Islet precursor cell (in vitro differentiated cells): ENCODE measurements around the gene CTNNBL1.
A peak's percentile ranks its signal among the peaks of the same experiment; 100 is the strongest.
"Not testable (repeated sequence)": the region's sequence is repeated elsewhere in the genome, so short reads cannot be mapped to it uniquely, and the experiment has no call there.

ENCODE experiments used
- DNase-seq: peaks from one replicate; pipeline ENCODE4 v3.0.0-alpha.2; 2018

CTNNBL1 gene

DNA sequence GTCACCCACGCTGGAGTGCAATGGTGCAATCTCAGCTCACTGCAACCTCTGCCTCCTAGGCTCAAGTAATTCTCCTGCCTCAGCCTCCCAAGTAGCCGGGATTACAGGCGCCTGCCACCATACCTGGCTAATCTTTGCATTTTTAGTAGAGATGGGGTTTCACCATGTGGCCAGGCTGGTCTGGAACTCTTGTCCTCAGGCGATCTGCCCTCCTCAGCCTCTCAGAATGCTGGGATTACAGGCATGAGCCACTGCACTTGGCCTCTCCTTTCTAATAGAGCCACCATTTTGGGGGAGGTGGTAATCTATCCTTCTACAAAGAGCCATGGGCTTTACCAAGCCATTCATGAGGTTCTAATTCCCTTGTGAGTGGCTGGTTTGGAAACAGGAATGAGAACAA is 14.1 kb upstream of the CTNNBL1 start:
- peak; percentile 40 for DNase-seq

DNA sequence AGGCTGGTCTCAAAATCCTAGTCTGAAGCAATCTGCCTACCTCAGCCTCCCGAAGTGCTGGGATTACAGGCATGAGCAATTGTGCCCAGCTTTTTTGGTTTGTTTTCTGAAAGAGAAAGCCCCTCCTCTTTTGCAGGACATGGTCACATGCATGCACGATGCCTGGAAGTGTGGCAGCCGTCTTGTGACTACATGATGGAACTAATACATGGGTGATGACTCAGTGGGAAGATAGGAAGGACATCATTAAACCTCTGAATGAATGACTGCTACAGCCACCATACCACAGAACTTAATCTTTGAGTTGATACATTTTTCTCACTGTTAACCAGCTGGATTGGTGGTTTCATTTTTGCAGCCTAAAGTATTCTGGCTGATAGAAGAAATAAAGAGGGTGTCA is 13.4 kb upstream of the CTNNBL1 start:
- DNase-seq, result peak; percentile 54

DNA sequence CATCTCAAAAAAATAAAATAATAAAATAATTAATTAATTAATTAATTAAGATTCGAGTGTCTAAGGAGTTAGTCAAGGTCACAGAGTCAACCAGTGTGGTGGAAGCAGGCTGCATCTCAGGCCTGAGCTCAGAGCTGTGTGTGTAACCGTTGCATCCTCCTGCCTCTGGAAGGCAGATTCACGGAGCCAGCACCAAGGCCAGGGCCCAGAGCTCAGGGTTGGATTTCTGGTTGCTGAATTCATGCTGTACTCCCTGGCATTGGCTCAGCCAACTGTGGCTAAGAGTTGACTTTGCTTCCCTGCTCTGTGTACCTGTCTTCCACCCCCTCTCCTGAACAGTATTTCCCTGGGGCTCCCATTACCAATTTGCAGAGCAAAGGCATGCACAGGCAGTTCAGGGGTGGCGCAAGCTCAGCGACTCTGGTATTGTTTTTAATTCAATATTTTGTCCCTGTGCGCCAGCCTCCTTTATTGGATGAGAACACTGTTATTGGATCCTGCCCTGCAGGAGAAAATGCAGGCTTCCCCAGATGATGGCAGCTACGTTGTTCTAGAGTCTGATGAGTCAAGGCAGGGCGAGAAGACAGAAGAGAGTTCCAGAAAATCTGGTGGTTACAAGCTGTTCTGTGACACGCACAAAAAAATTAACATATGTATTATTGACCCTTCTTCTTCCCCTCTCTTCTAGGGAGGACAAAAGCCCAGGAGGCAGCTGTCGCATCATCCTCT is 12.3 kb upstream of the CTNNBL1 start:
- DNase-seq, result peak; percentile 60

DNA sequence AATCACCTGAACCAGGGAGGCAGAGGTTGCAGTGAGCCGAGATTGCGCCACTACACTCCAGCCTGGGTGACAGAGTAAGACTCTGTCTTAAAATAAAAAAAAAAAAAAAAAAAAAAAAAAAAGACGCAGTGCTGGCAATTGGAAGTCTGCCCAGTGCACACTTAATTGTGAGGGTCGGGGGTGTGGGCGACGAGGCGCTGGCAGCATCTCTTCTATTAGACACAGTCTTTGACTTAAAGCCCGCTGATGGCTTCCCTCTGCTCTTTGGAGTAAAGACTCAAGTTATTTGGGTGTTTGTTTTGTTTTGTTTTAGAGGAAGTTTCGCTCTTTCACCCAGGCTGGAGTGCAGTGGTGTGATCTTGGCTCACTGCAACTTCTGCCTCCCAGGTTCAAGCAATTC is 10.7 kb upstream of the CTNNBL1 start:
- not testable (repeated sequence) for DNase-seq

DNA sequence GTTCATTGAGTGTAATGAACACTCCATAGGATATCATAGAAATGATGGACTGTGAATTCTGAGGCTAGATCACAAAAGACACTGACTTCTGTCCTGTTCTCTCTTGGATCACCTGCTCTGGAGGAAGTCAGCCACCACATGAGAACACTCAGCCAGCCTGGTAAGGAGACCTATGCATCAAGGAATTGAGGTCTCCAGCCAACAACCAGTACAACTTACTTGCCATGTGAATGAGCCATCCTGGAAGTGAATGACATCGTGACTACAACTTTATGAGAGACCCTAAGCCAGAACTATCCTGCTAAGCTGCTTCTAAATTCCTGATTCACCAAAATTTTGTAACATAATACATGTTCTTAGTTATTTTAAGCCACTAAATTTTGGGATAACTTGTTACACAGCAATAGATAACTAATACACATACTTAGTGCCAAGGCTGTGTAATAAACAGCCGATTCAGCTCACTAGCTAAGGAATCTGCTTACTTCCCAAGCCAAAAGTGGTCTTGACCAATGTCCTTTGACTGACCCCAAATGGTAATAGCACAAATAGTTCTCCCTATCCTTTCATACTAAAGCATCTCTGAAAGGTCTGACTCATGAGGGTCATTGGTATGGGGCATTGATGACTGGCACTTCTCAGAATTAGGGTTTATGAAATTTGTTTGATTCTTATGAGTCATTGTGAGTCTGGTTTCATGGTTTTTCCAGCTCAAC is 6.9 kb upstream of the CTNNBL1 start:
- DNase-seq, result no peak

DNA sequence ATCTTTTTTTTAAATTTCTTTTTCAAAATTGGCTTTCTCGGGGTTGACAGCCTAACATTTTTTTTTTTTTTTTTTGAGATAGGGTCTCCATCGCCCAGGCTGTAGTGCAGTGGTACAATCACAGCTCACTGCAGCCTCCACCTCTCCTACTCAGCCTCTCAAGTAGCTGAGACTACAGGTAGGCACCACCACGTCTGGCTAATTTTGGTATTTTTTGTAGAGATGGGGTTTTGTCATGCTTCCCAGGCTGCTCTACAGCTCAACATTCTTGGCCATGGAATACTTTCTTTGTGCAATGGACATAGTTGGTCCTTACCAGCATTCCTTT is 6.4 kb upstream of the CTNNBL1 start:
- no peak for DNase-seq

DNA sequence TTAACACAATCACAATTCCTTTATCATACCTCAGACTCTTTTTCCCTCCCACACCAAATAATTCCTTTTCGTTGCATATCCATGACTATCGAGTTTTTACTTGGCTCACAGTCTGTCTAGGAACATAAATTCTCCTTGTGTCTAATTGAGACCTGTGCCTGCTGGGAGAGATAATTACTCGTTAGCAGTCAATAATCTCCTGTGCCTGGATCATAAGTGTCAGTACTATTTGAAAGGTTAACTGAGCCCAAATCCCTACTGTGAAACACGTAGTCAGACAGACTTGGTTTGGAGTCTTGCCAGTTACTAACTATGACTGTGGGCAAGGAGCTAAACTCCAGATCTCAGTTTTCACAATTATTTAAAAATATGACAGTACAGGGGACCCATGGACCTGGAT is 5.7 kb upstream of the CTNNBL1 start:
- DNase-seq, result no peak

DNA sequence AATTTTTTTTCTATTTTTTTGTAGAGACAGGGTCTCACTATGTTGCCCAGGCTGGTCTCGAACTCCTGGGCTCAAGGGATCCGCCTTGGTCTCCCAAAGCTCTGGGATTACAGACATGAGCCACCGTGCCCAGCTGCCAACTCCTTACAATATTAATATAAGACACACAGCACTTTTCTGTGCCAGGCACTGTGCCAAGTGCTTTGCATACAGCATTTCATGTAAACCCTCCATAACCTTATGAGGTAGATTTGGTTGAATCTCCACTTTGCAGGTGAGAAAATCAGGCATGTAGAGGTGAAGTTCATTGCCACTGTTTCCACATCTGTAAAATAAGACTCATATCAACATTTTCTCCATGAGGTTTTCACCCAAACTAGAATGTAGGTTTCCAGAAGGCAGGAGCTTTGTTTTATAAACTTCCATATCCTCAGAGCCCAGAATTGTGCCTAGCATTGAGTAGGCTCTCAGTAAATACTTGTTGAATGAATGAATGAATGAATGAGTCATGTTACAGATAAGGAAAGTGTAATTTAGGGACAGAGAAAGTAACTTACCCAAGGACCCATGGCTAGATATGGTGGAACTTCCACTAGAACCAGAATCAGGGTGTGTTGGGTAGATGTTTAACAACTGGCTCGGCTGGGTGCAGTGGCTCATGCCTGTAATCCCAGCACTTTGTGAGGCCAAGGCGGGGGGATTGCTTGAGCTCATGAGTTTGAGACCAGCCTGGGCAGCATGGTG is 3.0 kb upstream of the CTNNBL1 start:
- DNase-seq, result peak; percentile 17

DNA sequence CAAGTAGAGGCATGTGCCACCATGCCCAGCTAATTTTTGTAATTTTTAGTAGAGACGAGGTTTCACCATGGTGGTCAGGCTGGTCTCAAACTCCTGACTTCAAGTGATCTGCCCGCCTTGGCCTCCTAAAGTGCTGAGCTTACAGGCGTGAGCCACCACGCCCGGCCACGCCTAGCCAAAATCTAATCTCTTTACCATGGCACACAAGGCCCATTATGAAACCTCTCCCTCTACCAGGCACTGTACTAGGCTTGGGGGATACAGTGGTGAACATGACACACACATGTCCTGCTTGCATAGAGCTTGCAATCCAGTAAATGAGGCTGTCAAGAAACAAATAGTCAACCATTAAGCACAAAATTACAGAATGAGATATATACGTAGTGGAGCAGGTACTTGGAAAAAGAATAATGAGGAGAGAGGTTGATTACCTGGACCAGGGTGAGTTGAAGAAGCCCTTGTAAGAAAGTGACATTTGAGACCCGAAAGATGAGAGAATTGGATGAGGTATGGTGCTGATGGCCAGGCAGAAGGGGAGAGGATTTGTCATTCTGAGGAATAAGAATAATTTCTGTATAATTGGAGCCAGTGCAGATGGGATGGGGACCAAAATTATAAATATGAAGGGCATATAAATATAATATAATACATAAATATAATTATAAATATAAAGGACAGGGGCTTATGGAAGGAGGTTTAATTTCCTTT is 1.2 kb upstream of the CTNNBL1 start:
- peak; percentile 8 for DNase-seq

DNA sequence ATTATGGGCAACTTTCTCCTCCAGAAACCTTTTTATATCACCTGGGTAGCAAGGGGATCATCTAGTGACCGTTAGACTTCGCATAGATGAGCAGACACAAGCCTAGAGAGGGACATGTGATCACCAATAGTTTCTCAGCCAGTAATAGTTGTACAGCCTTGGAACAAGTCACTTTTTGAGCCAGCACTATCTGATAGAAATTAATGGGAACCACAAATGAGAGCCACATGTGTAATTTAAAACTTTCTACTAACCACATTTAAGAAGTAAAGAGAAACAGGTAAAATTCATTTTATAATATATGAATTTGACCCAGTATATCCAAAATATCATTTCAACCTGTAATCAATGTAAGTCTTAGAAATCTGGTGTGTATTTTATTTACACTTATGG is 592 bp upstream of the CTNNBL1 start:
- no peak for DNase-seq

DNA sequence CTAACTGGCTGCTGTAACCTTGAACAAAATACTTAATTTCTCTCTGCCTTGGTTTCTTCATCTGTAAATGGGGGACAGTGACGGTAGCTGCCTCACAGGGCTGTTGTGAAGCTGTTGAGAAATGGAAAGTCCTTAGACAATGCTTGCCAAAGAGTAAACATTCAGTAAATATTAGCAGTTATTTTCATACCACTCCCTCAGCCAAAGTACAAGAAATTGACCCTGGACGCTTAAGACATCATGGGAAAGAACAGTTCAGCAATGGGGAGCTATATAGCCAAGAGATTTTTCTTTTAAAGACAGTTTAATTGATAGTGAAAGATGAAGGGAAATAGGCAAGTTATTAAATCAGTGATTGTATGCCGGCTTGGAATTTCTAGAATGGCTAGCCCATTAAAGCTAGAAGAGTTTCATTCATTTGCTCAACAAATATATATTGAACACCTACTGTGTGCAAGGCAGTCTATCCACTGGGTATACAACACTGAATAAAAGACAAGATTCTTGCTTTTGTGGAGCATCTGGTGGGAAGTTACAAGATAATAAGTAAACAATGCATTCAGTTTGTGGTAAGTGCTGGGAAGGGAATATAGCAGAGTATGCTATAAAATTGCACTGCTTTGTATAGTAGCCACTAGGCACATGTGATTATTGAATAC is 2.0 kb downstream of the CTNNBL1 start:
- DNase-seq, result no peak

DNA sequence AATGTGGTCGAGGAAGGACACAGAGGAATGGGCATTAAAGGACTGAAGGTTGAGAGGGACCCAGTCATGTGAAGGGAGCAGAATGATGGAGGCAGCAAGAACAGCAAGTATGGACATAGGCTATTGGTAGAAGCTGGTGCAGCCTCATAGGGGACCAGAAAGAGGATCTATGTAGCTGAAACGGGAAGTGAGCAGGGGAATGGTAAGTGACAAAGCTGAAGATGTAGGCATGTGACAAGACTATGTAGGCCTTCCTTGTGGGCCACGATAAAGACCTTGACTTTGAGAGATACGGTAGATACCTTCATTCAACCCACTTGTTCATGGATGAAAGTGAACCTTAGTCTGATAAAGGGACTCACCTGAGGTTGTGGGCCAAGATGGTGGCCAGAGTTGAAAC is 3.5 kb downstream of the CTNNBL1 start:
- DNase-seq, result no peak

DNA sequence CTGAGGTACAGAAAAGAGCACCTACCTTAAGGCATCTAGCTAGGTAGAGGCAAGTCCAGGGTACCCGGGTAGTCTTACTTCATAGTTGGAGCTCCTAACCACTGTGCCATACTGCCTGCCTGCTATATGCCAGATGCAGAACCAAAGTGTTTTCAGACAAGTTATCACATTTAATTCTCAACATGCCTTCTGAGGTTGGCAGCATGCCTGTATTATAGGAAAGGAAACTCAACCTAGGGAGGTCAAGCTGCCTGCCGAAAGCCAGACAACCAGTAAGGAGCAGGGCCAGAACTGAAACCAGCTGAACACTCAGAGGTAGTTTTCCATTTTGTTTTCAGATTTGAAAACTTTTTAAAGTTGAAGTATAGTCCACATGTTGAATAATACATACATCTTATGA is 5.4 kb downstream of the CTNNBL1 start:
- no peak for DNase-seq

DNA sequence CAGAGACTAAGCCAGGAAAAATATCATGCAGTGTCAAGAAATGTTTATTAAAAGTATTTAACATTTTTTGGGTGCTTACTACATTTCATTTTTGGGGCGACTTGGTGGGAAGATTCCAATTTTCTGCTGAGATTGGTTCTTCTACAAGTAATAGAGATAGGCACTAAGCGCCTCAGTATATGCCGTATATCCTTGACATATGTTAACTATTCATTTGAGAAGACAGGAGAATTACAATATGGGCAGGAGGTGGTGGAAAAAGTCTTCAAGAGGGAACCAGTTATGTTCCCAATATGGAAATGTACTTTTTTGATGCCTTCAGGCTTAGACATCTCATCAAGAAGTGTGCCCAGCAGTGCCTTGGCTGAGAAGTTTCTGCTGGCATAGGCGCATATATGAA is 6.5 kb downstream of the CTNNBL1 start:
- no peak for DNase-seq

DNA sequence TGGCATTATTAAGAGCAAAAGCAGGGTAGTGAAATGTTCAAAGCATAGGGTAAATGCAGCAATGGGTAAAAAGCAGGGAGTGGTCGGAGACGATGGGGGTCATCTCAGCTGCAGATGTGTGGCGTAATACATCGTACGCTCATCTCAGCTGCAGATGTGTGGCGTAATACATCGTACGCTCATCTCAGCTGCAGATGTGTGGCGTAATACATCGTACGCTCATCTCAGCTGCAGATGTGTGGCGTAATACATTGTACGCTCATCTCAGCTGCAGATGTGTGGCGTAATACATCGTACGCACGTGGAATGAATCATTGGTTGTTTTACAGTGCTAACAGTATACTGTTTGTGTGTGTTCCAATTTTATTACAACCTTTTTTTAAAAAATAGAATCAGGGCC is 7.8 kb downstream of the CTNNBL1 start:
- not testable (repeated sequence) for DNase-seq

DNA sequence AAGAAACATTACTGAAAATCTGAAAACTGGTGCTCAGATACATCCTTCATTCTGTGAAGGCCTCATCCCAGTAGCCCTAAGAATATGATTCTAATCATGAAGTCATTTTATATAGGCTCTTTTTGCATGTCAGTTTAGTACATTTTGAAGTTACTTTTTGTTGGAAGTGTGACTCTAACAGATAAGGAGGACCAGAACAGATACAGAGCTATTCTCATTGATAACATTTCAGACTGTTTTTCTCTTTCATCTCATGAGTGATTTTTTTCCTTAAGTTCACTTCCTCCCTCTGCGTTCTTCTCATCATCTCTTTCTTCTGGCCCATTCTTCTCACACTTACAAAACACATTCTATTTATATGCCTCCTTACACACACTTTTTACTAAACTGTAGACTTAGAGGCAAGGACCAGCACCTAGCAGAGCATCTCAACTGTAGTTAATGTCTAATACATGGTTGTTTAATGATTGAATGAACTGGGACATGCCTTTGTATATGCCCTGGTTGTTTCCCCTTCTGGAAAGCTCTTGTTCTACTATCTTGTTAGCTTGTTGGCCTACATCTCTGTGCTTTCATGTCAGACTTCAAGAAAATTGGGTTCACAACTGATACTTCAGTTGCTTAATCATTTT is 8.7 kb downstream of the CTNNBL1 start:
- DNase-seq, result no peak

DNA sequence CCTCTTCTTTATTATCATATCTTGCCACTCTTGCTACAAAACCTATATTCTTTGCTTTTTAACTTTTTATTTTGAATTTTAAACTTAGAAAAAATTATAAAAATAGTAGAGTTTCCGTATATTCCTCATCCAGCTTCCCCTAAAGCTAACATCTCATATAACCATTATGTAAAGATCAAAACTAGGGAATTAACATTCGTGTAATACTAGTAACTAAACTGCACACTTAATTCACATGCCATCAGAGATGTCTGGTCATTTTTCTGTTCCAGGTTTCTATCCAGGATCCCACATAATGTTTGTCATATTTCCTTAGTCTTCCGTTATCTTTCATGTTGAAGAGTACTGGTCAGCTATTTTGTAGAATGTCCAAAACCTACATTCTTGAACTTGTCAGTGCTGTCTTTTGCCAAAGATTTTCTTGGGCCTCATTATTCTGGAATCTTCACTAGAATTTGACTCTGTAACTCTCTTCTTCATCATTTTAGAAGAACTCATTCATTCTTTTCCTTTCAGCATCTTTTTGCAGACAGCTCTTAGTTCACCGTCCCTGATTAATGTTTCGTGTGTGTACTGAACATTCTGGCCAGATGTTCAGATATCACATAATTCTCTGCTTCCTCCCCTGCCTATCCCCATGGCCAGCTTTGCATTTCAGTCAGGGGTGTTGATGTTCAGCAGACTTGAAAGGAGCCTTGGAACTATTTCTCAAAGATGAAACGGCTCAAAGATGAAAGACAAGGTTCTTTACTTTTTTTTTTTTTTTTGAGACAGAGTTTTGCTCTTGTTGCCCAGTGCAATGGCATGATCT is 9.4 kb downstream of the CTNNBL1 start:
- DNase-seq, result no peak

DNA sequence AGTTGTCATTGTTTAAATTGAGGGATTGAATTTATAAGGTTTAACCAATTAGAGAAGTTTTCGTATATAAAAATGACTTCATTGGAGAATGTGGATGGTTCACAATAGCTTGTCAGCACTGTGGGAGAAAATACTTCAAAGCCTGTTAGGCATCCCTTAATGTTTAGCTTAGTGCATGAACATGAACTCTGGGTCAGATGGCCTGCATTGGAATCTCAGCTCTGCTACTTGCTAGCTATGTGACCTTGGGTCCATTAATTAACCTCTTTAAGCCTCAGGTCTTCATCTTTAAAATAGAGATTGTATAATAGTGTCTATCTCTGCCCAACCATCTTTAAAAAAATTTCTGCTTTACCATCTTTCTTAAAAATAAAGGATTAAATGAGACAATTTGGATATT is 11.1 kb downstream of the CTNNBL1 start:
- no peak for DNase-seq

DNA sequence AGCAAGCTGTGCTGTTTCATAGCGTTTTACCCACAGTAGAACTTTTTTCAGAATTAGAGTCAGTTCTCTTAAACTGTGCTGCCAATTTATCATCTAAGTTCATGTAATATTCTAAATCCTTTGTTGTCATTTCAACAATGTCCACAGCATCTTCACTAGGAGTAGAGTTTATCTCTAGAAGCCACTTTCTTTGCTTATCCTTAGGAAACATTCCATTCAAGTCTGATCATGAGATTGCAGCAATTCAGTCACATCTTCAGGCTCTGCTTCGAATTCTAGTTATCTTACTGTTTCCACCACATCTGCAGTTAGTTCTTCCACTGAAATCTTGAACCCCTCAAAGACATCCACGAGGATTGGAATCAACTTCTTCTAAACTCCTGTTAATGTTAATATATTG is 12.5 kb downstream of the CTNNBL1 start:
- DNase-seq, result no peak

DNA sequence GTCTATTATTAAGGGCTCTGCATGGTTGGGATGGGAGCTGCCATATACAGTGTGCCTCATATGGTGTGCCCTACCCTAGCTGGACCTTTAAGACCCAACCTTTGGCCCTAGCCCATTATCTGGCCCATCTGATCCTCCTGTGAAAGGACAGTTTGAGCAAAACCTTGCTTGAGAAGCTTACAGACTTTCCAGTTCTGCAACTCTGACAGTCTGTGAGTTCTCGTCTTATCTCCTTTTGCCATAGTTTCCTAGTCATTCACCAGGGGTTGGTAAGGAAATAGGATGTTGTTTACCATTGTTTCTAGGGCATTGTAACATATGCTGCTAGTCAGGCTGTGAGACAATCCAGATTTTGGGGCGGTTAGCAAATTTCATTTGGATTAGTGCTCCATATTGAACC is 17.2 kb downstream of the CTNNBL1 start:
- DNase-seq, result peak; percentile 52
